ENCODE measurements around the gene TMEM164. TPM values are rescaled to one million over a fixed set of nuclear protein-coding genes. Genes with fewer than 3 reads are reported as not detected.

Gene TMEM164
- total RNA-seq, 2 experiments from 2014 or later, result 11.9 to 12.0 TPM

DNA sequence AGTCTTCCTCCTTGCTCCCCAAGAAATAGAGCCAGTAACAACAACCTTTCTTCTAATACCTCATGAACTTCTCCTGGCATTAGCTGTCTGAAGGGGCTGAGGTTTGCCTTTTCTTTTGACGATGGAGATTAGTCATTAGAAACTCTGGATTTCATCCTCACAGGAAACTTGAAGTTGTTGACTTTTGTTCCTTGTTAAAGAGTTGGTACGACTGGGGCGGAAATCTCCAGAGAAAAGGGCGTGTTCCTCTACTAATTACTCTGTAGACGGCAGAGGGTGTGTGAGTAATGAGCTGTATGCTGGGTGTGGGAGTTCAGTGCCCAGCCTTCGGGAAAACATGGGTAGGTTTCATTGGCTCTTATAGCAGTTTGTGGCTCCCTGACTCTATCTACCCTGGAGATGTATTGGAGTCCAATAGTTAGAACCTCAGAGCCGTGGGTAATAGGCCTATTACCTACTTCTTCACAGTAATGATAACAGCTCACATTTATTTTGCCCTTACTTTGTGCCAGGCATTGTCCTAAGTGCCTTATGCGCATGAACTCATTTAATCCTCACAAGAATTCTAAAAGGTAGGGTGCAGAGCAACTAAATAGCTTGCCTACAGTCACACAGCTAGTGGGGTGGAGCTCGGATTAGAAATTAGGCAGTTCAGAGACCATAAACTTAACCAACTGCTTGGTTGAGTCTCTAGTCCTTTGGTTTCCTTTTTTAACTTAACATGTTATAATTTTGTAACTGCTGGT is 23.4 kb downstream of the TMEM164 start:
- CTCF ChIA-PET, result interaction anchor here (1.4 kb wide), 1 partner anchor 121 kb away, joined by 4 read pairs; no protein-coding TSS in a partner anchor
- H3K9me3 Mint-ChIP-seq, result no peaks in the 10 kb centered on the region
- no peaks in the 10 kb centered on the region for H3K27me3 Mint-ChIP-seq (ENCODE audit: low read depth)
- intact Hi-C loops (cut with micrococcal nuclease), result no loop called here
- no peak for DNase-seq
- H3K36me3 Mint-ChIP-seq (ENCODE audit: low read depth), result peaks cover 6% of the 10 kb centered on the region
- no peak overlapping the region for H3K4me3 Mint-ChIP-seq
- peaks cover 8% of the 10 kb centered on the region for H3K4me1 Mint-ChIP-seq (ENCODE audit: low read depth)
- no peak overlapping the region for H3K27ac Mint-ChIP-seq

DNA sequence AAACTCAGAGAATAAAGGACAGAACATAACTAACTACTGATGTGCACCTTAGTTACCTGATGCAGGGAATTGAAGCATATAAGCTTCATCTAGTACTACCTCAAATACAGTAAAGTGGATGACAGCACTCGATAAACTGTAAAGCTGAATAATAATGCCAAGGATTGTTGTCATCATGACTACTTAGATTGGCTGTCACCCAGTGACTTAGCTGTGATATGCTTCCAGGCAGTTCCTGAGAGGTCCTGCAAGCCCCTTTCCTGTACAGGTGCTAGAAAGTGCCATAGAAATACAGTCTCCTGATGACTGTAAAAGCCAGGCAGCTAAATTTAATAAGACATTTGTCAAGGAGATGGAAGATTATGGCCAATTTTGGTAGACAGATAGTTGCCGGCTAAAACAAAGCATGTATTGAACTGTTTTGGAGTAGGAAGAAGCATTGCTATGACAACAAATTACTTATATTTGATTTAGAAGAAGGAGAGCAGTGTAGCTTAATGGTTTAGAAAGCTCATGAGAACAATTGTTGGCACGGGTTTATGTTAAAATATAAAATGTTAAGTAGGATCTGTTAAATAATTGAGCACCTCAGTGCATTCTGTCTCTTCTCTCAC is 29.7 kb downstream of the TMEM164 start:
- intact Hi-C loops (cut with micrococcal nuclease), result no loop called here
- no peak overlapping the region for H3K4me3 Mint-ChIP-seq
- no peaks in the 10 kb centered on the region for H3K27me3 Mint-ChIP-seq (ENCODE audit: low read depth)
- H3K9me3 Mint-ChIP-seq, result no peaks in the 10 kb centered on the region
- no peak overlapping the region for H3K27ac Mint-ChIP-seq
- no peak for DNase-seq
- H3K36me3 Mint-ChIP-seq (ENCODE audit: low read depth), result peaks cover 3% of the 10 kb centered on the region
- CTCF ChIA-PET, result interaction anchor here (1.0 to 1.6 kb wide), 2 partner anchors 114 to 123 kb away, joined by 3 read pairs; no protein-coding TSS in a partner anchor
- H3K4me1 Mint-ChIP-seq (ENCODE audit: low read depth), result peaks cover 8% of the 10 kb centered on the region

DNA sequence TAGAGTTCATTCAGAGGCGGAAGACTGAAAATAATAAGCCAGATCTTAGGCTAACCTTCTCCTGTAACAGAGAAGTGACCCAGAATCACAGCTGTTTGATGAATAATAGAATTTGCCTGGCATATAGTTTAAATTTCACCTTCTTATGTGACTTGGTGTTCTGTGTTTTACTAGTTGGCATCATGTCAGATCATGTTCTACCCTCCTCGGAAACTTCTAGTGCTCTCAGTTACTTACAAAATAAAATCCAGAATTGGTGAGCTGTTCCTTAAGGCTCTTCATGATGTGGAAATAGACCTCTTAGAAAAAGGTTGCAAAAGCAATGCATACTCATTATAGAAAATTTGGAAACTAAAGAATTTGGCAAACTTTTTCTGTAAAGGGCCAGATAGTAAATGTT is 31.1 kb downstream of the TMEM164 start:
- Mint-ChIP-seq H3K4me3 (no peak overlapping the region), H3K27me3 (ENCODE audit: low read depth) (no peaks in the 10 kb centered on the region), H3K27ac (no peak overlapping the region), H3K36me3 (ENCODE audit: low read depth) (peaks cover 3% of the 10 kb centered on the region), H3K9me3 (no peaks in the 10 kb centered on the region), H3K4me1 (ENCODE audit: low read depth) (peaks cover 8% of the 10 kb centered on the region)
- no peak for DNase-seq
- intact Hi-C loops (cut with micrococcal nuclease), result no loop called here
- CTCF ChIA-PET, result interaction anchor here (0.7 to 1.6 kb wide), 2 partner anchors 36 to 112 kb away, joined by 3 read pairs; no protein-coding TSS in a partner anchor

DNA sequence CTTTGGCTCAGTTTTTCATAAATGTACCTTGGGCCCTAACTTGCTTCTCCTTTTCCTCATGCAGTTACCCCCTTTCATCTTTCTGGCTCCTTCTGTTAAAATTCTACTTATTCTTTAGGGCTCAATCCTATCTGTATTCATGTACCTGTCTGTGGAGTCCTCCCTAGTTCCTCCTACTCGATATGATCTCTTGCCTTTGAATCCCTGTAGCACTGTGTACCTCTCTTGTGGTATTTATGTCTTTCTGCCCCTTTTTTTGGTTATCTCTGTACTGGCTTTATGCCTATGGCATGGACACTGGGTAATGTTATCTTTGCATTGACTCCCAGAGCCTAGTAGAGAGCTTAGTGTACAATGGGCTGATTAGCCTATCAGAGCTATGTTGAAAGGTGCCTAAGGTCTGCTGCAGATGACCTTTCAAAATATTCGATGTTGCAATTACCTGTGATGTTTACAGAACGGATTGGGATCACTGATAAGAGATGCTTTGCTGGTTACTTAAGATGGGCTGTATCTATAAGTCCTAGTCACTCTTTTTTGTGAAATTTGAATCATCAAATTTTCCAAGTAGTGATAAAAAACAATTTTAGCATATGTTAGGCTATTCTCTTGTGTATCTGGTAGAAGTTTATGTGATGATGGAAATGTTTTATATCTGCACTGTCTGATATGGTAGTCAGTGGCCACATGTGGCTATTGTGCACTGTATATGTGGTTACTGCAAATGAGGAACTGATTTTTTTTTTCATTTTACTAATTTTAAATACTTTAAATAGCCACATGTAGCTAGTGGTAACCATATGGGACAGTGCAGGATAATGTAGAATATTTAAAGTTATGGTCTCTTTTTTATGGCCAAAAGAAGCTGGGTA is 33.5 kb downstream of the TMEM164 start:
- intact Hi-C loops (cut with micrococcal nuclease), result no loop called here
- Mint-ChIP-seq H3K36me3 (ENCODE audit: low read depth) (peaks cover 1% of the 10 kb centered on the region), H3K27me3 (ENCODE audit: low read depth) (no peaks in the 10 kb centered on the region), H3K27ac (no peak overlapping the region), H3K4me3 (no peak overlapping the region), H3K9me3 (no peaks in the 10 kb centered on the region), H3K4me1 (ENCODE audit: low read depth) (peaks cover 8% of the 10 kb centered on the region)
- DNase-seq, result no peak
- CTCF ChIA-PET, result no interaction called here

DNA sequence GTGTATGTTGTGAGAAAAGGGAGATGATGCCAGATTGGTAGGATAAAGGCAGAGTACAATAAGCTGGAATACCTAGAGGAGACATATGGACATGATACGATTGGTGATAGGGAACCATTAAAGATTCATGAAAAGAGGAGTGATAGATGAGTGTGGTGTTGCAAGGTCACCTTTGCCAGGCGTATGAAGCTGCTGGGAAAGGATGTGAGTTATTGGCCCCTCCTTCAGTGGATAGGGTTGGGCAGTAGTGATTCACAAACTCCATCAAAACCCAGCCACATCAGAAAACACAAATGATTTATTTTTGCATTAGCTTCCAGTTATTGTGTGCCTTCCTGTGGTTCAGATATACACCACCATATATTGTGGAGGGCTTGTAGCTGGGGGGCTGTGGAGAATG is 34.3 kb downstream of the TMEM164 start:
- no peak overlapping the region for H3K4me3 Mint-ChIP-seq
- intact Hi-C loops (cut with micrococcal nuclease), result no loop called here
- H3K27ac Mint-ChIP-seq, result no peak overlapping the region
- peaks cover 11% of the 10 kb centered on the region for H3K4me1 Mint-ChIP-seq (ENCODE audit: low read depth)
- no peaks in the 10 kb centered on the region for H3K27me3 Mint-ChIP-seq (ENCODE audit: low read depth)
- DNase-seq, result no peak
- peaks cover 1% of the 10 kb centered on the region for H3K36me3 Mint-ChIP-seq (ENCODE audit: low read depth)
- H3K9me3 Mint-ChIP-seq, result no peaks in the 10 kb centered on the region
- CTCF ChIA-PET, result no interaction called here

DNA sequence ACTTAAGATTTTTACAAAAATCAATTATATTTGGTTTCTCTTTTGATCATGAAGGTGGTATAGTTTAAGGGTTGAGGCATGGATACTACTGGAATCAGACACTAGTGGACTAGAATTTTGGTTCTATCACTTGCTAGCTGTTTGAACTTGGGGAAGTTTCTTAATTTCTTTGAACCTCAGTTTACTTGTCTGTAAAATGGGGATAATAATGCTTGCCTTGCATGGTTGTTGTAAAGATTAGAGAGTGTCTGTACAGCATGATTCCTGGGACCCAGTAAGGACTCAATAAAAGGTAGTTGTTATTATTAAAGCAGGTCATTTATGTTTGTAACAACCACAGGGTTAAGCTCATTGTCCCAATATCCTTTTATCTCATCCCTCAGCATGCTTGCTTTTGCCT is 36.0 kb downstream of the TMEM164 start:
- H3K27ac Mint-ChIP-seq, result no peak overlapping the region
- peaks cover 24% of the 10 kb centered on the region for H3K4me1 Mint-ChIP-seq (ENCODE audit: low read depth)
- intact Hi-C loops (cut with micrococcal nuclease), result no loop called here
- no peaks in the 10 kb centered on the region for H3K9me3 Mint-ChIP-seq
- H3K4me3 Mint-ChIP-seq, result no peak overlapping the region
- H3K36me3 Mint-ChIP-seq (ENCODE audit: low read depth), result peaks cover 1% of the 10 kb centered on the region
- CTCF ChIA-PET, result no interaction called here
- no peak for DNase-seq
- H3K27me3 Mint-ChIP-seq (ENCODE audit: low read depth), result no peaks in the 10 kb centered on the region

DNA sequence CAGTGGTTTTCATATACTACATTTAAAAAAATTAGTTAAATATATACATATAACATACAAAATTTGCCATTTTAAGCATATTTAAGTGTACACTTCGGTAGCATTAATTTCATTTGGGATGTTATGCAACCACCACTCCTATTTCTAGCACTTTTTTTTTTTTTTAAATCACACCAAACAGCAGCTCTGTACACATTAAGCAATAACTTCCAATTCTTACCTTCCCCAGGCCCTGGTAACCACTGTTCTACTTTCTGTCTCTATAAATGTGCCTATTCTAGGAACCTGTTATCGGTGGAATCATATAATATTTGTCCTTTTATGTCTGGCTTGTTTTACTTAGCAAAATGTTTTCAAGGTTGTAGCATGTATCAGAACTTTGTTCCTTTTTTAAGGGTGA is 39.1 kb downstream of the TMEM164 start:
- peaks cover 1% of the 10 kb centered on the region for H3K36me3 Mint-ChIP-seq (ENCODE audit: low read depth)
- no peak for DNase-seq
- peaks cover 27% of the 10 kb centered on the region for H3K4me1 Mint-ChIP-seq (ENCODE audit: low read depth)
- intact Hi-C loops (cut with micrococcal nuclease), result loop anchor here (5.0 kb wide), 1 partner anchor 105 kb away; no protein-coding TSS in a partner anchor
- no peaks in the 10 kb centered on the region for H3K27me3 Mint-ChIP-seq (ENCODE audit: low read depth)
- no peaks in the 10 kb centered on the region for H3K9me3 Mint-ChIP-seq
- CTCF ChIA-PET, result no interaction called here
- H3K4me3 Mint-ChIP-seq, result no peak overlapping the region
- H3K27ac Mint-ChIP-seq, result no peak overlapping the region

DNA sequence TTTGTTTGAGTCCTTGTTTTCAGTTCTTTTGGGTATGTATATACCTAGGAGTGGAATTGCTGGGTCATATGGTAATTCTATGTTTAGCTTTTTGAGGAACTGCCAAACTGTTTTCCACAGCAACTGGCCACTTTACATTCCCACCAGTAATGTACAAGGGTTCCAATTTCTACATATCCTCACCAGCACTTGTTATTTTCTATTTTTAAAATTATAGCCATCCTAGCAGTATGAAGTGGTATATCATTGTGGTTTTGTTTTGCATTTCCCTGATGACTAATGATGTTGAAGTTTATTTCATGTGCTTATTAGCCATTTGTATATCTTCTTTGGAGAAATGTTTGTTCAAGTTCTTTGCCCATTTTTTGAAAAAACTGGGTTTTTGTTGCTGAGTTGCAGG is 39.6 kb downstream of the TMEM164 start:
- H3K27me3 Mint-ChIP-seq (ENCODE audit: low read depth), result no peaks in the 10 kb centered on the region
- no peak for DNase-seq
- H3K4me3 Mint-ChIP-seq, result no peak overlapping the region
- peaks cover 30% of the 10 kb centered on the region for H3K4me1 Mint-ChIP-seq (ENCODE audit: low read depth)
- H3K27ac Mint-ChIP-seq, result no peak overlapping the region
- intact Hi-C loops (cut with micrococcal nuclease), result loop anchor here (5.0 kb wide), 1 partner anchor 105 kb away; no protein-coding TSS in a partner anchor
- no peaks in the 10 kb centered on the region for H3K9me3 Mint-ChIP-seq
- peaks cover 1% of the 10 kb centered on the region for H3K36me3 Mint-ChIP-seq (ENCODE audit: low read depth)
- CTCF ChIA-PET, result no interaction called here

DNA sequence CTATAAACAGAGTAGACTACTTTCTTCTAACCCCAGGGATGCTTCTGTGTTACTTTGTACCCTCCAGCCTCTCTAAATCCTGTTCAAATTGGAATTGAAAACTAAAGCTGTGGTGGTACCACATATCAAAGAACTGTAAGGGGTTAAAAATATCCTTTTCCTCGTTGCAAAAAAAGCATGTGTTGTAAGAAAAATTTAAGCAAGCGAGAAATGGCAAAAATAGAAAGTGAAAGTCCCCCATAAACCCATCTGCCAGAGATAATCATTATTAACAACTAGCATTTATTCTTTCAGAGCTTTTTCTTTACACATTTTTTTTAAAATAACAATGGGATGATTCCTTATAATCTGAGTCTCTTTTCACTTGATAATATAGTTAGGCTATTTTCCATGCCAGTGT is 40.6 kb downstream of the TMEM164 start:
- peaks cover 31% of the 10 kb centered on the region for H3K4me1 Mint-ChIP-seq (ENCODE audit: low read depth)
- H3K27ac Mint-ChIP-seq, result no peak overlapping the region
- H3K27me3 Mint-ChIP-seq (ENCODE audit: low read depth), result no peaks in the 10 kb centered on the region
- CTCF ChIA-PET, result interaction anchor here (0.6 to 1.0 kb wide), 2 partner anchors 47 to 112 kb away, joined by 3 to 4 read pairs; no protein-coding TSS in a partner anchor
- H3K9me3 Mint-ChIP-seq, result no peaks in the 10 kb centered on the region
- DNase-seq, result no peak
- no peaks in the 10 kb centered on the region for H3K36me3 Mint-ChIP-seq (ENCODE audit: low read depth)
- no peak overlapping the region for H3K4me3 Mint-ChIP-seq
- intact Hi-C loops (cut with micrococcal nuclease), result loop anchor here (5.0 kb wide), 1 partner anchor 104 kb away; no protein-coding TSS in a partner anchor

DNA sequence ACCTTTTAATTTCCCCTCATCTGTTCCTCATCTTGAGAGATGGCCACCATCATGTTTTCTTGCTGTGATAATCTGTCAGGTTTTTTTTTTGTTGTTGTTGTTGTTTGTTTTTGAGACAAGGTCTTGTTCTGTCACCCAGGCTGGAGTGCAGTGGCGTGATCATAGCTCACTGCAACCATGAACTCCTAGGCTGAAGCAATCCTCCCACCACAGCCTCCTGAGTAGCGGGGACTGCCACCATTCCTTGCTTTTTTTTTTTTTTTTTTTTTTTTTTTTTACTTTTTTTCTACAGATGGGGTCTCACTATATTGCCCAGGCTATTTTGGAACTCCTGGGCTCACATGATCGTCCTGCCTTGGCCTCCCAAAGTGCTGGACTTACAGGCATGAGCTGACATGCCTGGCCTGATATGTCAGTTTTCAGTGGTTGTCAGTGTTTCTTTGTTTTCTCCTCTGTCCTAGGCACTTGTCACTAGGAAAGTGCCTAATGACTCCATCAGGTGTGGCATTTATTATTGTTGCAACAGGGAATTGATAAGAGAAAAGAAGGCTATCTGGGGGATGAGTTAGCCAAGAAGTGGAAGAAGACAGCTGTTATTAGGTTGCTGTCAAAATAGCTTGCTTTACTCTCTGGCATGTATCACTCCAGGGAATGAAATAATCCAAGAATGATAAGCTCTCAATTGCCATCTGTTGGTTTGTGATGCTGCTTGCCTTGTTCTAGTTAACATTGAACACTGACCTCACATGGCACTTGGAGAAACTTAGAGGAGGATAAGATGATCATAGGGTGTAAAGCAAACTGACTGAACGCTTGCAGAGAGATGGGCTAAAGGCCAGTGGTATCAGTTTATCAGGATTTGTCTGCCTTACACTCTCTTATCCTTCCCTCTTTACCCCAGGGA is 41.7 kb downstream of the TMEM164 start:
- no peaks in the 10 kb centered on the region for H3K27me3 Mint-ChIP-seq (ENCODE audit: low read depth)
- peaks cover under 1% of the 10 kb centered on the region for H3K36me3 Mint-ChIP-seq (ENCODE audit: low read depth)
- intact Hi-C loops (cut with micrococcal nuclease), result loop anchor here (5.0 kb wide), 1 partner anchor 103 kb away; no protein-coding TSS in a partner anchor
- H3K27ac Mint-ChIP-seq, result no peak overlapping the region
- no peaks in the 10 kb centered on the region for H3K9me3 Mint-ChIP-seq
- CTCF ChIA-PET, result no interaction called here
- DNase-seq, result no peak
- no peak overlapping the region for H3K4me3 Mint-ChIP-seq
- H3K4me1 Mint-ChIP-seq (ENCODE audit: low read depth), result peaks cover 32% of the 10 kb centered on the region

DNA sequence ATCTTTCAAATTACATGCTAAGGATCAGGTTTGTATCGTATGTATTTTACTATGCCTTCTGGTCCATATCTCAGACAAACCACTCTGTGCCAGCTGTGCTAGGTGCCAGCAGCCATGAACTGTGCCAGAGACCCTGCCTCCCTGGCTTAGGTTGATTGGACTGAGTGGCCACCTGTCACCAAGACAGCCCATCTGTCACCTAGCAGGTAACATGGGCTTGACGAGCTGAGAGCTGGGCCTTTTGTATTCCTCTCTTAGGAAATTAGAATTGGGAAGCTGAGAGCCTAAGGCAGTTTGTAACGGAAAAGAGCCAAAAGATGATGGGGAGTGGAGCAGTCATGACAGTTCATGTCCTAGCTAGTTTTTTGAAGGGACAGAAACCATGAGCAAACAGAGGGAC is 42.5 kb downstream of the TMEM164 start:
- H3K27me3 Mint-ChIP-seq (ENCODE audit: low read depth), result no peaks in the 10 kb centered on the region
- H3K27ac Mint-ChIP-seq, result no peak overlapping the region
- H3K4me3 Mint-ChIP-seq, result no peak overlapping the region
- peaks cover 2% of the 10 kb centered on the region for H3K36me3 Mint-ChIP-seq (ENCODE audit: low read depth)
- intact Hi-C loops (cut with micrococcal nuclease), result no loop called here
- peaks cover 33% of the 10 kb centered on the region for H3K4me1 Mint-ChIP-seq (ENCODE audit: low read depth)
- CTCF ChIA-PET, result no interaction called here
- H3K9me3 Mint-ChIP-seq, result no peaks in the 10 kb centered on the region
- DNase-seq, result no peak
